OCI-LY1 (cell line): ENCODE measurements around the gene CHCHD6.

Experiments
- CTCF ChIP-seq: fragments of 200-600 bp; sonication (generic), shearing (Covaris generic); IDR thresholded peaks from 2 replicates; pipeline ENCODE4 v1.5.1; 2017; ENCODE audit warnings: mild to moderate bottlenecking, antibody characterized with exemption, low read length, moderate library complexity, mixed read lengths
- EZH2 ChIP-seq: fragments of 200-600 bp; sonication (generic), shearing (Covaris generic); IDR thresholded peaks from 2 replicates; pipeline ENCODE4 v1.8.0; 2017; ENCODE audit warnings: borderline replicate concordance, mixed run types, mild to moderate bottlenecking, antibody characterized with exemption, low read length, moderate library complexity, mixed read lengths

- TF ChIP-seq CTCF (no peak), EZH2 (no peak)
Measured at GRCh38 chr3:126992216-126992615, 288.2 kb downstream of the CHCHD6 start.
